ENCODE results near the gene TRAPPC2L.

Gene TRAPPC2L

GRCh38 chr16:88874938-88875599 is 18.1 kb downstream of the TRAPPC2L start:
- no peak for DNase-seq (ENCODE audit: low read depth in 1 of 2, low spot score in 1 of 2)

GRCh38 chr16:88875703-88876234 is 18.8 kb downstream of the TRAPPC2L start:
- no peak for DNase-seq (ENCODE audit: low read depth in 1 of 2, low spot score in 1 of 2)

DNA sequence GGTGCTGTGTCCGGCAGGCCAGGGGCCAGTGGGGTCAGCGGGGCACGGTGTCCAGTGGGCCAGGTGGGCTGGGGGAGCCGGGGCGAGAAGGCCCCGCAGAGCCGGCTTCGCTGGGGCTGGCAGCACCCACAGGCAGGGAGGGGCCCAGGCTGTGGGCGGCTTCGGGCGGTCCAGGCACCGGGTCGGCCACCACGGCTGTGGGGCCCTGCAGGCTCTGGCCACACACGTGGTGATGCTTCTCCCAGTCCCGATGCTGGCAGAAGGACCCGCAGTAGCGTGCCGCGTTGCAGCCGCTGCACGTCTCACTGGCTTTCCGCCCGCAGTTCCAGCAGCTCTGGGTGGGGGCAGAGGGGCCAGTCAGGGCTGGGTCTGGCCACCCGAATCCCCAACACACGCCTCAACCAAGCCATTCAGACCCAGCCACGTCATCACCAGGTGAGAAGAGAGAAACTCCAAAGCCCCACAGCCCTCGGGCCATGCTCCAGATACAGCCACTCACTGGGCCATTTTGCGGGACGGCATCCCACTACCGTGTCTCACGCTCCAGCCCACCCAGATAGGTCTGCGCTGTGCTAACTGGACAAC is 20.1 kb downstream of the TRAPPC2L start:
- no peak for DNase-seq (ENCODE audit: low read depth in 1 of 2, low spot score in 1 of 2)

DNA sequence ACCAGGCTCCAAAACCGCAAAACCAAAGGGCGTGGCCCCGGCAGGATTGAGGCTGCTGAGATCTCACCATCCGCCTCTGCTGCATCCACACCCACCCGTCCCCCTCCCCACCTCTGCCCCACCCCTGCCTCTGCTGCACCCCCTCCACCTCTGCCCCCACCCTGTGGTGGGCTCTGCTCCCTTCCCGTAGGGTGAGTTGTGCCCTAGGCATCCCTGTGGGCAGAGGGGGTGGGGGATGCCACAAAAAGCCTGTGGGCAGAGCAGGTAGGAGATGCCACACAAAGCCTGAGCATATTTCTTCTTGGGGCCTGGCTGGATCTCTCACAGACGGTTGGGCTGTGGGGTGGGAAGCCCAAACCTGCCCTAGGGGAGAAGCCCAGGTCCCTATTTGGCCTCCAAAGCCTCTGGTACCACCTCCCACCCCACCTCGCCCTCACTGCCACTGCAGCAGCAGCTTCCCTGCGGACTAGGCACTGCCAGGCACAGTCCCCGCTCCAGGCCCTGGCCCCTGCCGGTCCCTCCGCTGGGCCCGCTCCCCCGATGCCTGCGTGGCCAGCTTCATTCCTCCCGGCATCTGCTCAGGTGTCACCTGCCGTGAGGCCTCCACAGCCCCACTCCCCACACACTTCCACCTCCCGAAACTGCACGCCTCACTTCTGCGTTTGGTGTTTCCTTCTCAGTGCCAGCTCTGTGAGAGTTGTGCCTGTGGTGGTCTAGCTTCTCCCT is 20.8 kb downstream of the TRAPPC2L start:
- DNase-seq (ENCODE audit: low read depth in 1 of 2, low spot score in 1 of 2), result no peak

DNA sequence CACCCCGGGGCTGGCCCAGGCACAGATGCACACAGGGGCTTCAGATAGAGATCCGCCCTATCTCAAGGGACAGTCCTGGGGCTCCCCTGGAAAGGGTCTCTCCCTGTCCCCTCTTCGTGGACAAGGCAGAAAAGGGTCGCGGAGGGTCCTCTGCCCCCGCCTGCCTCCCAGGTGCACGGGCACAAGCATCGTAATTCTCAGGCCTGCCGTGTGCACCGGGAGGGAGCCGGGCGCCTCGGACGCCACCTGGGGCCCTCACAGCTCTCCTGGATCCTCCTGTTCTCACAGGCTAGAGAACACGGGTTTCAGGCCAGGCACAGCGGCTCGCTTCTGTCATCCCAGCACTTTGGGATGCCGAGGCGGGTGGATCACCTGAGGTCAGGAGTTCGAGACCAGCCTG is 21.4 kb downstream of the TRAPPC2L start:
- no peak for DNase-seq (ENCODE audit: low read depth in 1 of 2, low spot score in 1 of 2)

GRCh38 chr16:88878967-88879787 is 22.2 kb downstream of the TRAPPC2L start:
- no peak for DNase-seq (ENCODE audit: low read depth in 1 of 2, low spot score in 1 of 2)

- no peak for DNase-seq (ENCODE audit: low read depth in 1 of 2, low spot score in 1 of 2)
Observed at GRCh38 chr16:88879788-88880055, 22.8 kb downstream of the TRAPPC2L start.

DNA sequence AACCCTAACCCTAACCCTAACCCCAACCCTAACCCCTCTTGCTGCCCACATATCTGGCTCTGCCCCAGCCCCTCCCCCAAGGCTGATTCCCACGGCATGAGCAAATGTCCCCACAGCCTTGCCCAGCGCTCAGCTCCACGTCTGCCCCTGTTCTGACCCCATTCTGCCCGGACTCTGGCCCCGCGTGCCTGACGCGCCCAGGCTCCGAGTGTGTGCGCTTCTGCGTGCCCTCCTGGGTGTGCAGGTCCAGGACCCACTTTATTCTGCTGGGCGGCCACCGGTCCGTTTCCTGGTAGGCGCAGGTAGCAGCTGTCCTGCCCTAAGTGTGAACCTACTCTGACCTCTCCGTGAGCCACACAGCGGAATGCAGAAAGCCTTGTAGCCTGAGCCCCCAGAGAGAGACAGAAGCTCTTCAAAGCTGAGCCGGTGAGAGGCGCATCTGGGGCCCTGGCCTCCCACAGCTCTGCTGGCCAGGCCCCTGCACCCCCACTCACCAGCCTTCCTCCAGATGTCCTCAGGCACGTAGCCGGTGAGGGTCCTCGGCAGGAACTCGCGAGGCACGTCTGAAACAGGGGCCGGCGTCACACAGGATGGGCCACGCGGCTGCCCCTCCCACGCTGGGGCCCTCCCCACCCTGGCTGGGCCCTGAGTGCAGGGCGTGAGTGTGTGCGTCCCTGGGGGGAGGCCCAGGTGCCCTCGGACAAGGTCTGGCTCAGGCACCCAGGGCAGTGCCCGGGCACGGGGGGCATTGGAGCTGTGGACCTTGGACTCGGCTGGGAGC is 23.5 kb downstream of the TRAPPC2L start:
- no peak for DNase-seq (ENCODE audit: low read depth in 1 of 2, low spot score in 1 of 2)

- no peak for DNase-seq (ENCODE audit: low read depth in 1 of 2, low spot score in 1 of 2)
Observed at GRCh38 chr16:88881007-88881615, 24.2 kb downstream of the TRAPPC2L start.

GRCh38 chr16:88881675-88882357 is 24.9 kb downstream of the TRAPPC2L start:
- no peak for DNase-seq (ENCODE audit: low read depth in 1 of 2, low spot score in 1 of 2)

DNA sequence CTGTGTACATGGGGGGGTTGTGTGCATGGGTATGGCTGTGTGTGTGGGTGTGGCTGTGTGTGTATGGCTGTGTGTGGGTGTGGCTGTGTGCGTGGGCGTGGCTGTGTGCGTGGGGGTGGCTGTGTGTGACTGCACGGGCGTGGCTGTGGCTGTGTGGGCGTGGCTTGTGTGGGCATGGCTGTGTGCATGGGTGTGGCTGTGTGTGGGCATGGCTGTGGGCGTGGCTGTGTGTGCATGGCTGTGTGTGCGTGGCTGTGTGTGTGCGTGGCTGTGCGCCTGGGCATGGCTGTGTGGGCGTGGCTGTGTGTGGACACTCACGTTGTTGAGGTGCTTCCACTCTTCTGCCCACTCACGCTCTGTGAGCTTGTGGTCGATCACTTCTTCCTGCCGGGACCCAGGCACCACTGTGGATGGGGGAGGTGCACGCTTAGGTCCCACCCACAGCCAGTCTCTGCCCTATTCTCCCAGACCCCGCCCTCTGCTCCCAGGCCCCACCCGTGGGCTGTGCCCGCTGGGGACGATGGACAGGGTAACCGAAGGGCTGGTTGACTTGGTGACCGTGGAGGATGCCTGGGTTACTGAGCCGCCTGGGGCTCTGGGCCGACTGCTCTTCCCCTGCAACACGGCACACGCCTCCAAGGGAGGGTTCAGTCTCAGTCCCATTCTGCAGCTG is 25.6 kb downstream of the TRAPPC2L start:
- no peak for DNase-seq (ENCODE audit: low read depth in 1 of 2, low spot score in 1 of 2)

DNA sequence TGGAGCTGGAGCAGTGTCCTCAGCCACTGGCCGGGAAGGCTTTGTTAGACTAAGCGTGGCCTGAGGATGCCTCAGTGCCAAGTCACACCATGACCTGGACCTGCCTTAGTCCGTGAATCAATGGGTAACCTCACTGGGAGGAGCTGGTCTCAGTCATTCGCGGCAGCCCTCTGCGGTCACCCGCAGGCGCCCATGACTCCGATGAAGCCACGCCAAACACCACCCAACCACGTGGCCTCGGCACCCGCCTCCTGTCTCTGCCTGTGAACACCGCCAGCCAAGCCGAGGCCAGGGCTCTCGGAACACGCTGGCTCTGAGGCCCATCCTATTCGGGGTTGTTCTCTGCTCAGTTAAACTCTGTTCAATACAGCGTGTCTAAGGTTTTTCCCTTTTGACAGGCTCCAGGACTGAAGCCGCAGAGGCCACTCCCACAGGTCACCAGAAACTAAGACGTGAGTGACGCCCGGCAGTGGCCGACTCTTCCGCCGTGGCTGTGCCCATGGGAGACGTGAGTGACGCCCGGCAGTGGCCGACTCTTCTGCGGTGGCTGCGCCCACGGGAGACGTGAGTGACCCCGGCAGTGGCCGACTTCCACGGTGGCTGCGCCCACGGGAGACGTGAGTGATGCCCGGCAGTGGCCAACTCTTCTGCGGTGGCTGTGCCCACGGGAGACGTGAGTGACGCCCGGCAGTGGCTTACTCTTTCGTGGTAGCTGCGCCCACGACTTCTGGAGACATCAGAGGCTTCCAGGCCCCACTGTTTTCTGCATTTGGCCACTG is 26.4 kb downstream of the TRAPPC2L start:
- no peak for DNase-seq (ENCODE audit: low read depth in 1 of 2, low spot score in 1 of 2)

- DNase-seq (ENCODE audit: low read depth in 1 of 2, low spot score in 1 of 2), result no peak
Observed at GRCh38 chr16:88883946-88884345, 27.0 kb downstream of the TRAPPC2L start.

DNA sequence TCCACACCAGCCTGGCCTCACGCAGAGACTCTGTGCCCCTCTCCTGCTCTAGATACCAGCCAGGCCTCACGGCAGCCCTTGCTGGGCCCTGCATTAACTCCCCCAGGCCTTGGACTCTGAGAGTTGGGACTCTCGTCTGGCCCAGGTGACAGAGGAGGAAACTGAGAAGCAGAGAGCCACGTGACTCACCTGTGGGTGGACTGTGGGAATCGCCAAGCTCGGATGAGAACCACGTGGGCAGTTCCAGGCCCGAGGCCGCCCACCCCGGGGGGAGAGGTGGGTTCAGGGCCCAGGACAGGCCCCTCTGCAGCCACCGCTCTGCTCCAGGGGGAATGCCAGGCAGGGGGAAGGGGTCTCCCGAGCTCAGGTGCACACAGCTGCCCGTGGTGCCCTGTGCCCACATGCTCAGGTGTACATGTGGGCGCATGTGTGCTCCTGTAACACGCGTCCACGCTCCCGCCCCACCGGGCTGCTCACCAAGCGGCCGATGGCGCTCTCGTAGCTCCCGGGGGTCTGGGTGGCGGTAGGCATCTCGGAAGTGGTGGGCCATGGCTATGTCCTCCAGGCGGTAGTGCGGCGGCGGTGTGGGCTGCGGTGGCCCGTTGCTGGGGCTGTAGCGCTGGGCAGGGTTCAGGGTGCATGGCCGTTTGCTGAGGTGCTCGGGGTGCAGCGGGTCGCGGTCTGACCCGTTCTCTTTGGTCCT is 27.8 kb downstream of the TRAPPC2L start:
- no peak for DNase-seq (ENCODE audit: low read depth in 1 of 2, low spot score in 1 of 2)

DNA sequence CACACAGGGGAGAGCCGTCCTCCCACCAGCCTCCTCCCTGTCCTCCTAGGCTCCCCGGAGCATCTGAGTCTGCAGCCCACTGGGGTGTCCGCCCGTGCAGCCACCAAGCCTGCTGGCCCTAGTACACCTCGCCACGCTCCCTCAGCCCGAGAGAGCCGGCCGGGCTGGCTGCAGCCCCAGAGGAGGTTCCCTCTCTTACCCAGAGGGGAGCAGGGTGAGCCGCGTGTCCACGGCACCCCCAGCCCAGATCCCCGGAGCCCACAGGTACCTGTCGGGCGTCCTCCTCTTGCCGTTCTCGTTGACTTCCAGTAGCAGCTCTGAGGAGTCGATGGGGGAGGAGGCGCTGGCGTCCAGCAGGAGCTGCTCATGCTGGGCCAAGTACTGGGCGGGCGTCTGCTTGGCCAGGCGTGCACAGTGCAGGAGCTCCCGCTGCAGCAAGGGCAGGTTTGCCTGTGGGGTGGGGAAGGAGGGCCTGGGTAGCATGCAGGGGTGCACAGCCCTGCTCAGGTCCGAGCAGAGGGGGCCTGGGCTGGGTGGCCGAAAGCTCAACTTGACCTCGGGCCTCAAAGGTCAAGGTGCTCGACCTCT is 28.9 kb downstream of the TRAPPC2L start:
- no peak for DNase-seq (ENCODE audit: low read depth in 1 of 2, low spot score in 1 of 2)

DNA sequence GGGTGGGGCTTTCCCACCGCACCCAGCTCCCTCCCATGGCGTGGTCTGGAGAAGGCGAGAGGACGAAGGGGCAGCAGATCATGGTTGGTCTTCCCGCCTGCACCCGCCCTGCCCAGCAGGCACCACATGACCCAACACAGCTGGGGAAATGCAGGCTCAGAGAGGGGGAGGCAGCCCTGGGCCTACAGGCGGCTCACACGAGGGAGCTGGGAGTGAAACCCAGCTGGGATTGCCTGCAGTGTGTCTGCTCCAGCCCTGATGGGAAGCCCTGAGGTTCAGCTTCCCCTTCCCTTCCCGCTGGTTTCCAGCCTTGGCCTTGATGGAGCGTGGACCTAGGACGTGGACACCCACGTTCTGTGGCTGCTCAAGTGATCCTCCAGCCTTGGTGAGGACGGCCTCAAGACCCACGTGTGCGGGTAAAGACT is 29.5 kb downstream of the TRAPPC2L start:
- DNase-seq (ENCODE audit: low read depth in 1 of 2, low spot score in 1 of 2), result no peak

DNA sequence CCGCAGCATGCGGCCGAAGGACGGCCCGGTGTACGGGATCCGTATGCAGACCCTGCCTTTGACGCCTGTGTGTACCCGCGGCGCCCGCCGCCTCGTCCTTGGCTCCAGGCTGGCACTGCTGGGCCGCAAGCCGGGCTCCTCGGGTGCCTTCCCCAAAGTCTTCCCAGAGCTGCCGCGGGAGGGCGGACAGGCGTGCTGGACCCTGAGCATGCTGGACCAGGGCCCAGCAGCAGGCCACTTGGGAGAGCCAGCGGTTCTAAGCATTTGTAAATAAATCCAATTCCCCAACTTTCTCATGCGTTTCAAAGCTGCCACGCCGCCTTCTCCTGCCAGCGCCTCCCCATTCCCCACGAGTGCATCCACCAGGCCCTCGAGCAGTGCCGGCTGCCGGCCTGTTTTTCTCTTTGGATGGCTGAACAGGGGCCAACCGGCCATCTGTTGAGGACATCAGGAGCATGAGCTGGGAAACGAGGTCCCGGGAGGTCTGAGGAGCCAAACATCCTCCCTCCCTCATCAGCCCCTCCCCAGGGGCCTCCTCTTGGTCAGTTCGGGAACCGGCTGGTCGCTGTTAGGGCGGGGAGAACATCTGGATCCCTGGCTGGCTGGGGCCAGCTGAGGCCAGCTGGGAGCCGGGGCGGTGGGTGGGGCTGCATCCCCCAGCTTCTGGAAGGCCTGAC is 30.1 kb downstream of the TRAPPC2L start:
- no peak for DNase-seq (ENCODE audit: low read depth in 1 of 2, low spot score in 1 of 2)

All from stimulated activated CD4-positive, alpha-beta T cell treated with anti-CD3 and anti-CD28 coated beads, Interleukin-15, amount 100 ng/mL, for 1 hour (primary cell).